ENCODE data around the gene CPT1B.

The CPT1B gene

GRCh38 chr22:50581950-50582492, 3.8 kb upstream of the CPT1B start:
- H3K9me3 ChIP-seq (ENCODE audit: control insufficient read depth, low read depth, low read length), result no peaks in the 10 kb centered on the region

GRCh38 chr22:50581031-50581949, 3.1 kb upstream of the CPT1B start:
- Histone ChIP-seq H3K9ac (ENCODE audit: low read length) (peak overlapping the region; percentile 77), H3K4me1 (ENCODE audit: control insufficient read depth, low read depth, low read length) (peaks cover 5% of the 10 kb centered on the region), H3K9me3 (ENCODE audit: control insufficient read depth, low read depth, low read length) (no peaks in the 10 kb centered on the region), H3K36me3 (ENCODE audit: control insufficient read depth, low read depth, low read length) (peaks cover 7% of the 10 kb centered on the region), H3K27ac (ENCODE audit: low read length) (no peak overlapping the region), H3K4me3 (ENCODE audit: low read length) (peak overlapping the region; percentile 92), H3K27me3 (ENCODE audit: control insufficient read depth, insufficient read depth, low read length) (no peaks in the 10 kb centered on the region)

More at GRCh38 chr22:50581950-50582492, 3.8 kb upstream of the CPT1B start:
- Histone ChIP-seq H3K36me3 (ENCODE audit: control insufficient read depth, low read depth, low read length) (peaks cover 7% of the 10 kb centered on the region), H3K9ac (ENCODE audit: low read length) (peak overlapping the region; percentile 77), H3K4me3 (ENCODE audit: low read length) (peak overlapping the region; percentile 92), H3K27me3 (ENCODE audit: control insufficient read depth, insufficient read depth, low read length) (no peaks in the 10 kb centered on the region), H3K27ac (ENCODE audit: low read length) (no peak overlapping the region), H3K4me1 (ENCODE audit: control insufficient read depth, low read depth, low read length) (peaks cover 5% of the 10 kb centered on the region)

GRCh38 chr22:50579752-50580151, 1.5 kb upstream of the CPT1B start:
- no peak overlapping the region for H3K9ac ChIP-seq (ENCODE audit: low read length)
- peaks cover 5% of the 10 kb centered on the region for H3K4me1 ChIP-seq (ENCODE audit: control insufficient read depth, low read depth, low read length)
- peaks cover 7% of the 10 kb centered on the region for H3K36me3 ChIP-seq (ENCODE audit: control insufficient read depth, low read depth, low read length)
- no peak overlapping the region for H3K4me3 ChIP-seq (ENCODE audit: low read length)
- no peaks in the 10 kb centered on the region for H3K27me3 ChIP-seq (ENCODE audit: control insufficient read depth, insufficient read depth, low read length)
- H3K27ac ChIP-seq (ENCODE audit: low read length), result no peak overlapping the region
- no peaks in the 10 kb centered on the region for H3K9me3 ChIP-seq (ENCODE audit: control insufficient read depth, low read depth, low read length)

GRCh38 chr22:50578776-50579310, 616 bp upstream of the CPT1B start:
- H3K4me3 ChIP-seq (ENCODE audit: low read length), result no peak overlapping the region
- peaks cover 5% of the 10 kb centered on the region for H3K4me1 ChIP-seq (ENCODE audit: control insufficient read depth, low read depth, low read length)
- H3K27me3 ChIP-seq (ENCODE audit: control insufficient read depth, insufficient read depth, low read length), result no peaks in the 10 kb centered on the region
- peaks cover 12% of the 10 kb centered on the region for H3K36me3 ChIP-seq (ENCODE audit: control insufficient read depth, low read depth, low read length)
- H3K9me3 ChIP-seq (ENCODE audit: control insufficient read depth, low read depth, low read length), result no peaks in the 10 kb centered on the region
- no peak overlapping the region for H3K27ac ChIP-seq (ENCODE audit: low read length)
- H3K9ac ChIP-seq (ENCODE audit: low read length), result no peak overlapping the region

- Histone ChIP-seq H3K27ac (ENCODE audit: low read length) (no peak overlapping the region), H3K4me1 (ENCODE audit: control insufficient read depth, low read depth, low read length) (no peaks in the 10 kb centered on the region), H3K9ac (ENCODE audit: low read length) (no peak overlapping the region), H3K4me3 (ENCODE audit: low read length) (no peak overlapping the region), H3K9me3 (ENCODE audit: control insufficient read depth, low read depth, low read length) (no peaks in the 10 kb centered on the region), H3K36me3 (ENCODE audit: control insufficient read depth, low read depth, low read length) (peaks cover 12% of the 10 kb centered on the region), H3K27me3 (ENCODE audit: control insufficient read depth, insufficient read depth, low read length) (no peaks in the 10 kb centered on the region)
Measured at GRCh38 chr22:50577697-50577986, 585 bp downstream of the CPT1B start.

GRCh38 chr22:50576806-50577696, 1.2 kb downstream of the CPT1B start:
- Histone ChIP-seq H3K9me3 (ENCODE audit: control insufficient read depth, low read depth, low read length) (no peaks in the 10 kb centered on the region), H3K27ac (ENCODE audit: low read length) (no peak overlapping the region), H3K36me3 (ENCODE audit: control insufficient read depth, low read depth, low read length) (peaks cover 14% of the 10 kb centered on the region), H3K27me3 (ENCODE audit: control insufficient read depth, insufficient read depth, low read length) (no peaks in the 10 kb centered on the region), H3K9ac (ENCODE audit: low read length) (no peak overlapping the region), H3K4me1 (ENCODE audit: control insufficient read depth, low read depth, low read length) (no peaks in the 10 kb centered on the region), H3K4me3 (ENCODE audit: low read length) (no peak overlapping the region)

- no peaks in the 10 kb centered on the region for H3K9me3 ChIP-seq (ENCODE audit: control insufficient read depth, low read depth, low read length)
- peaks cover 24% of the 10 kb centered on the region for H3K36me3 ChIP-seq (ENCODE audit: control insufficient read depth, low read depth, low read length)
- H3K27me3 ChIP-seq (ENCODE audit: control insufficient read depth, insufficient read depth, low read length), result no peaks in the 10 kb centered on the region
- no peak overlapping the region for H3K4me3 ChIP-seq (ENCODE audit: low read length)
- no peak overlapping the region for H3K27ac ChIP-seq (ENCODE audit: low read length)
- no peaks in the 10 kb centered on the region for H3K4me1 ChIP-seq (ENCODE audit: control insufficient read depth, low read depth, low read length)
- H3K9ac ChIP-seq (ENCODE audit: low read length), result no peak overlapping the region
Measured at GRCh38 chr22:50576070-50576469, 2.2 kb downstream of the CPT1B start.

GRCh38 chr22:50575426-50575941, 2.7 kb downstream of the CPT1B start:
- Histone ChIP-seq H3K27ac (ENCODE audit: low read length) (no peak overlapping the region), H3K4me1 (ENCODE audit: control insufficient read depth, low read depth, low read length) (no peaks in the 10 kb centered on the region), H3K4me3 (ENCODE audit: low read length) (no peak overlapping the region), H3K9ac (ENCODE audit: low read length) (no peak overlapping the region), H3K9me3 (ENCODE audit: control insufficient read depth, low read depth, low read length) (no peaks in the 10 kb centered on the region), H3K36me3 (ENCODE audit: control insufficient read depth, low read depth, low read length) (peaks cover 29% of the 10 kb centered on the region), H3K27me3 (ENCODE audit: control insufficient read depth, insufficient read depth, low read length) (no peaks in the 10 kb centered on the region)

GRCh38 chr22:50574383-50574755, 3.9 kb downstream of the CPT1B start:
- H3K4me3 ChIP-seq (ENCODE audit: low read length), result no peak overlapping the region
- H3K9me3 ChIP-seq (ENCODE audit: control insufficient read depth, low read depth, low read length), result no peaks in the 10 kb centered on the region
- H3K36me3 ChIP-seq (ENCODE audit: control insufficient read depth, low read depth, low read length), result peaks cover 36% of the 10 kb centered on the region
- no peak overlapping the region for H3K27ac ChIP-seq (ENCODE audit: low read length)
- H3K27me3 ChIP-seq (ENCODE audit: control insufficient read depth, insufficient read depth, low read length), result no peaks in the 10 kb centered on the region
- H3K4me1 ChIP-seq (ENCODE audit: control insufficient read depth, low read depth, low read length), result no peaks in the 10 kb centered on the region
- H3K9ac ChIP-seq (ENCODE audit: low read length), result no peak overlapping the region

- no peaks in the 10 kb centered on the region for H3K4me1 ChIP-seq (ENCODE audit: control insufficient read depth, low read depth, low read length)
- H3K27ac ChIP-seq (ENCODE audit: low read length), result no peak overlapping the region
- H3K9ac ChIP-seq (ENCODE audit: low read length), result no peak overlapping the region
- H3K27me3 ChIP-seq (ENCODE audit: control insufficient read depth, insufficient read depth, low read length), result no peaks in the 10 kb centered on the region
- no peaks in the 10 kb centered on the region for H3K9me3 ChIP-seq (ENCODE audit: control insufficient read depth, low read depth, low read length)
- no peak overlapping the region for H3K4me3 ChIP-seq (ENCODE audit: low read length)
- peaks cover 39% of the 10 kb centered on the region for H3K36me3 ChIP-seq (ENCODE audit: control insufficient read depth, low read depth, low read length)
Measured at GRCh38 chr22:50573491-50574382, 4.5 kb downstream of the CPT1B start.

All from iPS-18a (cell line).